ENCODE measurements around the gene TSACC. TPM values are rescaled to one million over a fixed set of nuclear protein-coding genes. Genes with fewer than 3 reads are reported as not detected.

The TSACC gene
- total and polyA plus RNA-seq, 9 of the 15 experiments (the other 6 are each of a cell fraction or from before 2014, with no cell fraction given), result 0.45 to 7.4 (median 2.6) TPM

- H3K27me3 ChIP-seq (ENCODE audit: control insufficient read depth in 2 of 2, insufficient read depth in 2 of 2, low read length in 2 of 2), result peaks cover 11 to 23% of the 10 kb centered on the region in 2 experiments; a peak in 4 of 5 replicates
- POLR2A ChIA-PET, result interaction anchor here (0.6 to 1.3 kb wide), 3 partner anchors 9 to 559 kb away, joined by 3 to 5 read pairs (median 3); partner anchors contain the start of gene RHBG
- no peaks in the 10 kb centered on the region for H3K36me3 ChIP-seq (ENCODE audit: control insufficient read depth, insufficient read depth, low read length)
- peaks cover 0 to 6% of the 10 kb centered on the region in 2 experiments; a peak in 2 of 5 replicates for H3K4me1 ChIP-seq (replicated peaks in 1 of 2; ENCODE audit: control insufficient read depth in 2 of 2, insufficient read depth in 2 of 2, low read length in 2 of 2)
- intact Hi-C loops (cut with micrococcal nuclease) (no loop called here), in situ Hi-C loops (cut with MboI) (no loop called here)
- CTCF ChIA-PET (ENCODE audit: low intra/inter-chr PET ratio), result no interaction called here
- H3K9me3 ChIP-seq (replicated peaks; ENCODE audit: control insufficient read depth, insufficient read depth, low read depth, low read length), result no peaks in the 10 kb centered on the region
- BruUV-seq (replicated peaks), result no TSS peak
- H3K4me3 ChIP-seq, result no peak overlapping the region
- ATAC-seq (no peak), FAIRE-seq (no peak), DNase-seq (ENCODE audit: extremely low read depth in 1 of 4, low spot score in 3 of 4) (no peak)
- H3K4me2 ChIP-seq (ENCODE audit: insufficient read depth, low read length), result no peak overlapping the region
- no peak overlapping the region for H3K9ac ChIP-seq (ENCODE audit: insufficient read depth in 1 of 2, low read depth in 2 of 2, low read length in 2 of 2)
- no peaks in the 10 kb centered on the region for H4K20me1 ChIP-seq (replicated peaks; ENCODE audit: control insufficient read depth, insufficient read depth, low read length)
- H3K9me1 ChIP-seq (ENCODE audit: control insufficient read depth, insufficient read depth, low read length), result no peaks in the 10 kb centered on the region
- no peak overlapping the region for H2AFZ ChIP-seq (ENCODE audit: low read depth, low read length)
- H3K27ac ChIP-seq (ENCODE audit: extremely low read depth, low read depth, low read length), result no peak overlapping the region
- 28% methylated on average over 3 of the region's 3 CpGs for WGBS (ENCODE audit: insufficient coverage, low coverage, missing lambda C conversion rate)
- no peaks in the 10 kb centered on the region for H3K79me2 ChIP-seq (ENCODE audit: control insufficient read depth, insufficient read depth, low read length)
- TF ChIP-seq SAFB2 (IDR thresholded peaks at IDR 0.05; ENCODE audit: borderline replicate concordance, low read depth, low read length, severe bottlenecking), result no peak
- no peak for TF ChIP-seq KLF6 (CRISPR knock-in tag; IDR thresholded peaks at IDR 0.05; ENCODE audit: borderline replicate concordance)
- TF ChIP-seq MED1 (CRISPR knock-in tag; IDR thresholded peaks at IDR 0.05; ENCODE audit: borderline replicate concordance), result no peak
- TF ChIP-seq CBFA2T3 (IDR thresholded peaks at IDR 0.05), result no peak
- TF ChIP-seq BRD9 (IDR thresholded peaks at IDR 0.05; ENCODE audit: low read depth, partially characterized antibody), result no peak
- no peak for TF ChIP-seq STAT5B (CRISPR knock-in tag; IDR thresholded peaks at IDR 0.05)
- no peak for TF ChIP-seq ZNF699 (CRISPR knock-in tag; IDR thresholded peaks at IDR 0.05; ENCODE audit: insufficient replicate concordance)
- no peak for TF ChIP-seq HMGN3 (IDR thresholded peaks at IDR 0.05; ENCODE audit: borderline replicate concordance, extremely low read depth, insufficient read length, low read depth, low read length)
- no peak for TF ChIP-seq MBD1 (CRISPR knock-in tag; IDR thresholded peaks at IDR 0.05)
- TF ChIP-seq CBFB (CRISPR knock-in tag; IDR thresholded peaks at IDR 0.05), result no peak
- TF ChIP-seq ZKSCAN3 (CRISPR knock-in tag; IDR thresholded peaks at IDR 0.05), result no peak
- no peak for TF ChIP-seq ZNF398 (CRISPR knock-in tag; IDR thresholded peaks at IDR 0.05)
- TF ChIP-seq ZNF133 (CRISPR knock-in tag; IDR thresholded peaks at IDR 0.05), result no peak
- no peak for TF ChIP-seq IRF9 (tag; IDR thresholded peaks at IDR 0.05)
- no peak for TF ChIP-seq NFE2L1 (tag; IDR thresholded peaks at IDR 0.05; ENCODE audit: borderline replicate concordance, low read depth)
- TF ChIP-seq EWSR1 (IDR thresholded peaks at IDR 0.05; ENCODE audit: borderline replicate concordance, low read depth, partially characterized antibody), result no peak
- TF ChIP-seq FIP1L1 (IDR thresholded peaks at IDR 0.05; ENCODE audit: low read depth, low read length, poor library complexity, severe bottlenecking), result no peak
Measured at GRCh38 chr1:156359249-156359648, 20.9 kb downstream of the TSACC start.

Data from K562 (cell line).